AG09309 (cell line): Measurements from ENCODE around the gene UBE2C.
A peak's percentile ranks its signal among the peaks of the same experiment; 100 is the strongest.
"Not testable (repeated sequence)": the region's sequence is repeated elsewhere in the genome, so short reads cannot be mapped to it uniquely, and the experiment has no call there.

Experiments
- DNase-seq: peaks from one replicate; pipeline ENCODE4 v3.0.0-alpha.2; 2010; ENCODE audit warnings: low read depth
- H3K4me3 ChIP-seq: 2 replicates; pipeline ENCODE4 v1.5.1; 2011; ENCODE audit warnings: mild to moderate bottlenecking, low read depth, low read length, moderate library complexity; ENCODE audit not compliant: control insufficient read depth
- CTCF ChIP-seq: IDR thresholded peaks from 2 replicates; pipeline ENCODE4 v1.5.1; 2011; ENCODE audit warnings: mild to moderate bottlenecking, low read depth, low read length, inconsistent platforms; ENCODE audit not compliant: insufficient read depth, control insufficient read depth; ENCODE audit errors: missing control alignments

Gene UBE2C

DNA sequence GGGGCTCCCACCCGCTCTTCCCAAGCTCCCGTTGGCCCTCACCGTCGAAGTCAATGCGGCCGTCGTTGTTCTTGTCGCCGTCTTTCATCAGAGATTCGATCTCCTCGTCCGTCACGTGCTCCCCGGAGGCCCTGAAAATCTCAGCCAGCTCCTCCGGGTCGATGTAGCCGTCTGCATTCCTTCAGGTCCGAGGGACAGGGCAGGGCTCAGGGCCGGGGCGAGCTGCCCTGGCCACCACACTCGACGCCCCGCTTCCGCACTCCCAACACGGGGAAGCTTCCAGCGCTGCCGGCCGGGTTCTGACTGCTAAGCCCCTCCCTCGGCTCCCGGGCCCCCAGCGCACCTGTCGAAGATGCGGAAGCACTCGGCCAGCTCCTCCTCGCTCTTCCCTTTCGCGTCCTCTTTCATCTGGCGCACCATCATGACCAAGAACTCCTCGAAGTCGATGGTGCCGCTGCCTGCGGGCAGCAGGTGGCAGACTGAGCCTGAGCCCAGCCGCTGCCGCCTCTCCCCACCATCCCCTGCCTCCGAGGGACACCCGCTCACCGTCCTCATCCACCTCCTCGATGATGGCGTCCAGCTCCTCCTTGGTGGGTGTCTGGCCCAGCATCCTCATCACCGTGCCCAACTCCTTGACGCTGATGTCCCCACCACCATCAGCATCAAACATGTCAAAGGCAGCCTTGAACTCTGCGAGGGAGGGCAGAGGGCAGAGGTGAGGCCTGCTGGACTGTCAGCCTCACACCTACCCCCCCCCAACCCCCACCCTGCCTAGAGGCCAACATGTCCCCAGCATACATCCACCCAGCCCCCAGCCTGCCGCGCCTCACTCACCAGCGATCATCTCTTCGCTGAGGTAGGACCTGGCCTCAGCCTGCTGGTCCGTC lies 11.7 kb downstream of the UBE2C start:
- peak; percentile 66 for TF ChIP-seq CTCF
- H3K4me3 ChIP-seq: peak overlapping the region; percentile 17
- no peak for DNase-seq

DNA sequence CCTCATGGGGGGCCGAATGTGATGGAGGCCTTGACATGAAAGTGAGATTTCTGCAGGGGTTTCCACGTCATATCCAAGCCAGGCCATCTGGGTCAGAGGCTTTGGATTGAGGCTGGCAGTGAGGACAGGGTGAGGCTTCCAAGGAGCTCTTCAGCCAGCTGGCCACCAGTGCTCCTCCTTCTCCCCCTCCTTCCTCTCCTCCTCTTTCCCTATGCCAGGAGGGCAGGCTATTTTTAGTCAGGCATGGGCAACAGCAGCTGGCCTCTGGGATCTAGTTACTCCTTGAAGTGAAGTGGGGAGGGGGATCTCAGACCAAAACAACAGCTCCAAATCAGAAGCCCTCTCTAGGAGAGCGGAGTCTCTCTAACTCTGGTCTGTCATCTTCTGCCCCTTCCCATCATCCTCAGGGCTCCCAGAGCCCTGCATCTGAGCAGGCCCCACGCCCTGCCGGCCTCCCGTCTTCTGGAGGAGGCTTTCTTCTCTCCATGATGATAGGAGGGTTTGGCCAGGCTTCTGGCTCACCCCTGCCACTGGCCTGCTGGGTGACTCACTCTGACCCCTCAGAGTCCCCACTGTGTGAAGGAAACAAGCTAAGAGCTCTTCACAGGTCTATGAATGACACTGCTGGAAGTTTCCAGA lies 14.1 kb downstream of the UBE2C start:
- no peak for DNase-seq
- no peak overlapping the region for H3K4me3 ChIP-seq
- TF ChIP-seq CTCF: no peak

GRCh38 chr20:45827030-45827652 lies 14.7 kb downstream of the UBE2C start, which contains the start of gene TNNC2:
Gene TNNC2, minus strand, starts transcription at chr20:45827312. Its CDS starts 64 bp downstream, at chr20:45827248.
- no peak for TF ChIP-seq CTCF
- no peak within 1 kb of the TSS for H3K4me3 ChIP-seq
- no peak for DNase-seq

DNA sequence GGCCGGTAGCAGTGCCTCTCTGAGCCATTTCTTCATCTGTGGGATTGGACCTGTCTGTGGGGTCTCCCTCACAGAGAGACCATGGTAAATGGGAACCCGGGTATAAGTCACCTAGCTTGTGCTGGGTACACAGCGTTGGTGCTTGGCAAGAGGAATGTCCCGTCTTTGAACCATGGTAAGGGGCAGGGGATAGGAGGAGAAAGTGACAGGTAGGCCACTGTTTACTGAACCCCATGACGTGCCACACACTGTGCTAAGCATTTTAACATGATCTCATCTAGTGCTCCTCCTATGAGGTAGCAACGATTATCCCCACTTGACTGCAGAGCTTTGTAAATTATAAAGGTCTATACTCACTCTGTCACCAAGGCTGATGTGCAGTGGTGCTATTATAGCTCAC lies 15.3 kb downstream of the UBE2C start:
- no peak for TF ChIP-seq CTCF
- no peak for DNase-seq
- no peak overlapping the region for H3K4me3 ChIP-seq

GRCh38 chr20:45828589-45828988 lies 16.1 kb downstream of the UBE2C start:
- H3K4me3 ChIP-seq: no peak overlapping the region
- DNase-seq: no peak
- TF ChIP-seq CTCF: no peak

DNA sequence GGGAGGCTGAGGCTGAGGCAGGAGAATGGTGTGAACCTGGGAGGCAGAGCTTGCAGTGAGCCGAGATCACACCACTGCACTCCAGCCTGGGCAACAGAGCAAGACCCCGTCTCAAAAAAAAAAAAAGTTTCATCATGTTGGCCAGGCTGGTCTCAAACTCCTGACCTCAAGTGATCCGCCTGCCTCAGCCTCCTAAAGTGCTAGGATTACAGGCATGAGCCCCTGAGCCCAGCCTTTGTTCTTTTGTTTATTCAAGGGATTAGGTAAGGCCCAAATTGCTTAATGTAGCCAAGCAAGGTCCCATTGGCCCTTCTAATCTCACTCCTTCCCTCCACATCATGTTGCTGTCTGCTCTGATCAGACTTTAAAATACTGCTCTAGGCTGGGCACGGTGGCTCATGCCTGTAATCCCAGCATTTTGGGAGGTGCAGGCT lies 17.2 kb downstream of the UBE2C start:
- DNase-seq, H3K4me3 ChIP-seq: not testable (repeated sequence)

GRCh38 chr20:45832619-45833018 lies 20.2 kb downstream of the UBE2C start:
- DNase-seq: no peak
- no peak for TF ChIP-seq CTCF
- no peak overlapping the region for H3K4me3 ChIP-seq
